H9 (cell line): Measurements from ENCODE around the gene LAMP5. TPM values are rescaled to one million over a fixed set of nuclear protein-coding genes. Genes with fewer than 3 reads are reported as not detected.

ENCODE experiments used
- DNase-seq: peaks from one replicate; pipeline ENCODE4 v3.0.0-alpha.2; 2017
- H2AFZ ChIP-seq: one replicate; pipeline ENCODE4 v1.6.1; 2013; ENCODE audit warnings: mild to moderate bottlenecking, low read length, control low read depth, moderate library complexity
- H2AK5ac ChIP-seq: 2 replicates; pipeline ENCODE4 v1.6.1; 2013; ENCODE audit warnings: low read length, control low read depth, mixed read lengths; ENCODE audit not compliant: insufficient read length
- H2BK120ac ChIP-seq: one replicate; pipeline ENCODE4 v1.6.1; 2013; ENCODE audit warnings: low read depth, mild to moderate bottlenecking, low read length, control low read depth, inconsistent platforms; ENCODE audit not compliant: poor library complexity, severe bottlenecking
- H2BK12ac ChIP-seq: 2 replicates; pipeline ENCODE4 v1.6.1; 2013; ENCODE audit warnings: low read length, control low read depth, mixed read lengths, low read depth; ENCODE audit not compliant: insufficient read length
- H2BK15ac ChIP-seq: 2 replicates; pipeline ENCODE4 v1.6.1; 2013; ENCODE audit warnings: low read depth, low read length, control low read depth
- H2BK20ac ChIP-seq: one replicate; pipeline ENCODE4 v1.6.1; 2013; ENCODE audit warnings: low read depth, mild to moderate bottlenecking, low read length, control low read depth, inconsistent platforms; ENCODE audit not compliant: poor library complexity, severe bottlenecking
- H2BK5ac ChIP-seq: 2 replicates; pipeline ENCODE4 v1.6.1; 2013; ENCODE audit warnings: low read length, control low read depth, mixed read lengths; ENCODE audit not compliant: insufficient read length
- H3K14ac ChIP-seq: 2 replicates; pipeline ENCODE4 v1.6.1; 2013; ENCODE audit warnings: low read length, control low read depth; ENCODE audit not compliant: insufficient read depth
- H3K18ac ChIP-seq: 2 replicates; pipeline ENCODE4 v1.6.1; 2013; ENCODE audit warnings: low read depth, mild to moderate bottlenecking, mixed read lengths, low read length, control low read depth; ENCODE audit not compliant: insufficient read length
- H3K23ac ChIP-seq: 2 replicates; pipeline ENCODE4 v1.6.1; 2013; ENCODE audit warnings: low read length, control low read depth, mixed read lengths, low read depth; ENCODE audit not compliant: insufficient read length
- H3K23me2 ChIP-seq: 2 replicates; pipeline ENCODE4 v1.6.1; 2013; ENCODE audit warnings: low read depth, mild to moderate bottlenecking, mixed read lengths, low read length, control low read depth; ENCODE audit not compliant: insufficient read length, poor library complexity, severe bottlenecking
- H3K27ac ChIP-seq: 2 replicates; pipeline ENCODE4 v1.5.1; 2013; ENCODE audit warnings: low read length, control low read depth, mixed read lengths, low read depth; ENCODE audit not compliant: insufficient read length
- H3K27me3 ChIP-seq: 2 replicates; pipeline ENCODE4 v1.6.1; 2013; ENCODE audit warnings: low read length, control low read depth, inconsistent platforms; ENCODE audit not compliant: insufficient read depth
- H3K4ac ChIP-seq: 2 replicates; pipeline ENCODE4 v1.6.1; 2013; ENCODE audit warnings: low read depth, mild to moderate bottlenecking, control low read depth, inconsistent platforms, low read length, moderate library complexity
- H3K4me1 ChIP-seq: 2 replicates; pipeline ENCODE4 v1.6.1; 2013; ENCODE audit warnings: low read length, control low read depth, inconsistent platforms; ENCODE audit not compliant: insufficient read depth
- H3K4me2 ChIP-seq: 2 replicates; pipeline ENCODE4 v1.6.1; 2013; ENCODE audit warnings: low read length, control low read depth, mixed read lengths; ENCODE audit not compliant: insufficient read length, insufficient read depth
- H3K56ac ChIP-seq: 2 replicates; pipeline ENCODE4 v1.6.1; 2013; ENCODE audit warnings: low read depth, mild to moderate bottlenecking, mixed read lengths, low read length, control low read depth; ENCODE audit not compliant: insufficient read length
- H3K79me1 ChIP-seq: 2 replicates; pipeline ENCODE4 v1.6.1; 2013; ENCODE audit warnings: low read depth, mild to moderate bottlenecking, moderate library complexity, low read length, control low read depth, inconsistent platforms; ENCODE audit not compliant: insufficient read depth, poor library complexity, severe bottlenecking
- H3K79me2 ChIP-seq: 2 replicates; pipeline ENCODE4 v1.6.1; 2013; ENCODE audit warnings: low read length, control low read depth, inconsistent platforms; ENCODE audit not compliant: insufficient read depth
- H3K9ac ChIP-seq: 2 replicates; pipeline ENCODE4 v1.6.1; 2013; ENCODE audit warnings: low read length, control low read depth, mixed read lengths; ENCODE audit not compliant: insufficient read length; ENCODE audit errors: extremely low read depth
- H3K9me3 ChIP-seq: one replicate; pipeline ENCODE4 v1.6.1; 2013; ENCODE audit warnings: low read depth, low read length, inconsistent platforms; ENCODE audit not compliant: control insufficient read depth
- H3T11ph ChIP-seq: one replicate; pipeline ENCODE4 v1.6.1; 2013; ENCODE audit warnings: mild to moderate bottlenecking, low read length, control low read depth, inconsistent platforms
- H4K20me1 ChIP-seq: one replicate; pipeline ENCODE4 v1.6.1; 2013; ENCODE audit not compliant: control insufficient read depth, insufficient read length, insufficient read depth
- H4K5ac ChIP-seq: 2 replicates; pipeline ENCODE4 v1.6.1; 2013; ENCODE audit warnings: low read depth, mild to moderate bottlenecking, mixed read lengths, low read length, control low read depth; ENCODE audit not compliant: insufficient read length
- H4K8ac ChIP-seq: replicated peaks from 2 replicates; pipeline ENCODE4 v1.6.1; 2013; ENCODE audit warnings: low read length, control low read depth, mixed read lengths, low read depth; ENCODE audit not compliant: insufficient read length
- H4K91ac ChIP-seq: 2 replicates; pipeline ENCODE4 v1.6.1; 2013; ENCODE audit warnings: low read depth, mild to moderate bottlenecking, moderate library complexity, mixed read lengths, low read length, control low read depth; ENCODE audit not compliant: insufficient read length
- H3K27ac Mint-ChIP-seq, 3 experiments: 2 replicates in 2 of 3; 3 replicates in 1 of 3; pipeline ENCODE4 v1.8.0; 2020 to 2021; ENCODE audit warnings: mixed read lengths in 3 of 3, mild to moderate bottlenecking in 1 of 3, moderate library complexity in 1 of 3
- H3K27me3 Mint-ChIP-seq: 2 replicates; pipeline ENCODE4 v1.8.0; 2021; ENCODE audit warnings: low read depth, mild to moderate bottlenecking, moderate library complexity, mixed read lengths
- H3K36me3 Mint-ChIP-seq, 3 experiments: 2 replicates in 2 of 3; 3 replicates in 1 of 3; pipeline ENCODE4 v1.8.0; 2020 to 2021; ENCODE audit warnings: low read depth in 3 of 3, mixed read lengths in 3 of 3; ENCODE audit not compliant: insufficient read depth in 1 of 3
- H3K4me1 Mint-ChIP-seq, 2 experiments: 2 replicates each; pipeline ENCODE4 v1.8.0; 2020; ENCODE audit warnings: mixed read lengths in 2 of 2
- H3K4me3 Mint-ChIP-seq, 2 experiments: 2 replicates in 1 of 2; 3 replicates in 1 of 2; pipeline ENCODE4 v1.8.0; 2020 to 2021; ENCODE audit warnings: mild to moderate bottlenecking in 2 of 2, mixed read lengths in 2 of 2, moderate library complexity in 1 of 2
- H3K9me3 Mint-ChIP-seq, 2 experiments: 2 replicates in 1 of 2; 3 replicates in 1 of 2; pipeline ENCODE4 v1.8.0; 2020; ENCODE audit warnings: mild to moderate bottlenecking in 2 of 2, mixed read lengths in 2 of 2, moderate library complexity in 1 of 2
- CTCF ChIP-seq: fragments of 200-600 bp; sonication (generic); conservative IDR thresholded peaks from 3 replicates; pipeline ENCODE4 v1.8.0; 2021; ENCODE audit warnings: antibody characterized with exemption, mild to moderate bottlenecking
- WGBS: extraction: QIAGEN DNeasy Blood & Tissue Kit; methylation state at CpG from one replicate; pipeline ENCODE4 v1.1.7; 2013; ENCODE audit warnings: missing lambda C conversion rate, low lambda C conversion rate, mixed read lengths; ENCODE audit not compliant: insufficient read length; ENCODE audit errors: extremely low coverage; 5-methylcytosine and 5-hydroxymethylcytosine counted together
- total RNA-seq: library from RNA; stranded (reverse); gene quantifications from 2 replicates; pipeline ENCODE4 v1.2.1, GENCODE V29; 2021

LAMP5 gene
- total RNA-seq, 1 experiment from 2014 or later = 0.35 TPM

DNA sequence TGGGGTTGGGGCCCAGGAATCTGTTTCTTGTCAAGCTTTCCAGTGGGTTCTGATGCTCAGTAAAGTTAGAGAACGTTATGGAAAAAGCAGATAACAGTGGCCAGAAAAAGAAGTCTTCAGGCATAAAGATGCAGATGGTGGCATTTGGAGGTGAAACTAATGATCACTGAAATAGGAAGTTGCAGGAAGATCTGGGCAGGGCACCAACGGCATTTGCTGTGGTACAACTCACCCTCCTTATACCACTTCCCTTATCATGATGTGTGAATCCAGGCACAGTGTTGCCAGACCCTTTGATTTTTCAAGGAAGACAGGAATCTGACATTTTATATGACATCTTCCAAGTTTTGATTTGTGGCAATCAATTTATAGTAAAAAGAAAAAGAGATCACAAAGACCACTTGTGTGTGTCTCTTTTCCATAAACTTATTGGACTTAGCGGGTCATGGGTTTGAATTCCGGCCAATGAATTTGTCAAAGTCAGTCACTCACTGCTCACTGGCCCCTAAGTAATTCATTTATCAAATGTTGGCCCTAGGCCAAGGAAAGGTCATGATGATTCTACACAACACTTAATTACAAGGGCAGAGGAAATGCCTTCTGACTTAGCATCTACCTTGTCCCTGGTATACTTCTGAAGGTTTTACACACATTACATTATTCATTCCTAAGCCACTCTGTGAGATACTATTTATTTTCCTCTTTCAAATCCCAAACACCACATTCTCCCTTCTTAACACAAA, 37.6 kb downstream of the LAMP5 start:
- WGBS = no CpG with 5 or more reads among the region's 4 CpGs
- Histone ChIP-seq H3K23me2 (peaks cover 3% of the 10 kb centered on the region), H2AK5ac (no peak overlapping the region), H2BK12ac (no peak overlapping the region), H2AFZ (no peak overlapping the region), H3K56ac (no peak overlapping the region), H4K8ac (no peak overlapping the region), H3K27me3 (no peaks in the 10 kb centered on the region), H3K79me1 (no peaks in the 10 kb centered on the region), H2BK120ac (no peak overlapping the region), H3T11ph (no peak overlapping the region), H3K9ac (no peak overlapping the region), H3K4me2 (no peak overlapping the region), H2BK15ac (no peak overlapping the region), H3K4me1 (no peaks in the 10 kb centered on the region; the same call in 1 of the 2 replicates), H3K18ac (no peak overlapping the region), H2BK20ac (no peak overlapping the region), H2BK5ac (no peak overlapping the region), H3K4ac (no peak overlapping the region), H3K9me3 (no peaks in the 10 kb centered on the region), H3K79me2 (no peaks in the 10 kb centered on the region), H4K91ac (no peak overlapping the region), H4K5ac (no peak overlapping the region), H3K27ac (no peak overlapping the region), H3K23ac (no peak overlapping the region), H3K14ac (no peak overlapping the region), H4K20me1 (no peaks in the 10 kb centered on the region)
- H3K27ac Mint-ChIP-seq = no peak overlapping the region
- H3K9me3 Mint-ChIP-seq = no peaks in the 10 kb centered on the region
- no peak for DNase-seq
- no peak overlapping the region for H3K4me3 Mint-ChIP-seq
- no peaks in the 10 kb centered on the region; a peak in 1 of 7 replicates for H3K36me3 Mint-ChIP-seq
- H3K27me3 Mint-ChIP-seq = peaks cover 1% of the 10 kb centered on the region; the same call in 1 of the 2 replicates
- H3K4me1 Mint-ChIP-seq = peaks cover 6 to 8% of the 10 kb centered on the region in 2 experiments
- no peak for TF ChIP-seq CTCF
